Smooth muscle cell (in vitro differentiated cells): ENCODE data around the gene UBE2G1. TPM values are rescaled to one million over a fixed set of nuclear protein-coding genes. Genes with fewer than 3 reads are reported as not detected.

Experiments
- DNase-seq: peaks from one replicate; lab custom pipeline; 2025; ENCODE audit not compliant: unreplicated experiment; lab: John Stamatoyannopoulos, UW
- H2AFZ ChIP-seq: fragments of 200-600 bp; sonication (generic); 2 replicates; pipeline ENCODE4 v1.6.0; 2016; ENCODE audit warnings: antibody characterized with exemption, low read depth, mild to moderate bottlenecking
- H3F3A ChIP-seq: fragments of 200-600 bp; sonication (generic); 2 replicates; pipeline ENCODE4 v1.6.0; 2017; ENCODE audit warnings: antibody characterized with exemption, low read depth
- H3K27ac ChIP-seq: fragments of 200-600 bp; sonication (generic); 2 replicates; pipeline ENCODE4 v1.5.1; 2016; ENCODE audit warnings: low read depth, mild to moderate bottlenecking
- H3K27me3 ChIP-seq: fragments of 200-600 bp; sonication (generic); 2 replicates; pipeline ENCODE4 v1.6.1; 2016; ENCODE audit warnings: low read depth, mild to moderate bottlenecking
- H3K36me3 ChIP-seq: fragments of 200-600 bp; sonication (generic); 2 replicates; pipeline ENCODE4 v1.5.1; 2016; ENCODE audit warnings: low read depth
- H3K4me1 ChIP-seq: fragments of 200-600 bp; sonication (generic); 2 replicates; pipeline ENCODE4 v1.5.1; 2016; ENCODE audit warnings: low read depth
- H3K4me2 ChIP-seq: fragments of 200-600 bp; sonication (generic); 2 replicates; pipeline ENCODE4 v1.6.0; 2016; ENCODE audit warnings: mild to moderate bottlenecking
- H3K4me3 ChIP-seq: fragments of 200-600 bp; sonication (generic); 2 replicates; pipeline ENCODE4 v1.5.1; 2016; ENCODE audit warnings: mild to moderate bottlenecking
- H3K79me2 ChIP-seq: fragments of 200-600 bp; sonication (generic); 2 replicates; pipeline ENCODE4 v1.6.0; 2016; ENCODE audit warnings: low read depth, mild to moderate bottlenecking
- H3K9ac ChIP-seq: fragments of 200-600 bp; sonication (generic); 2 replicates; pipeline ENCODE4 v1.6.0; 2016; ENCODE audit warnings: low read depth
- H3K9me3 ChIP-seq: fragments of 200-600 bp; sonication (generic); replicated peaks from 2 replicates; pipeline ENCODE4 v1.5.1; 2016; ENCODE audit warnings: low read depth
- H4K20me1 ChIP-seq: fragments of 200-600 bp; sonication (generic); 2 replicates; pipeline ENCODE4 v1.6.0; 2016; ENCODE audit warnings: low read depth
- WGBS: methylation state at CpG from one replicate; pipeline ENCODE4 v1.1.7; 2016; ENCODE audit warnings: low lambda C conversion rate; 5-methylcytosine and 5-hydroxymethylcytosine counted together
- polyA plus RNA-seq: library from polyadenylated mRNA; unstranded; fragments of >200 nt; fragmentation: Nextera tagmentation; extraction: Ambion mirVana; gene quantifications from 2 replicates; pipeline ENCODE4 v1.2.1, GENCODE V29; 2016
- total RNA-seq: library from RNA; depleted of rRNA; stranded (reverse); fragments of >200 nt; gene quantifications from 2 replicates; pipeline ENCODE4 v1.2.3, GENCODE V29; 2014
- TF ChIP-seq, protein P1 (sequence below): fragments of 200-600 bp; sonication (generic); IDR thresholded peaks from 2 replicates; pipeline ENCODE4 v1.5.1; 2017; ENCODE audit warnings: borderline replicate concordance, mild to moderate bottlenecking, antibody characterized with exemption; ENCODE audit not compliant: insufficient read depth, poor library complexity, severe bottlenecking

UBE2G1 gene
- total and polyA plus RNA-seq, 2 experiments from 2014 or later = 39.9 to 63.7 TPM

DNA sequence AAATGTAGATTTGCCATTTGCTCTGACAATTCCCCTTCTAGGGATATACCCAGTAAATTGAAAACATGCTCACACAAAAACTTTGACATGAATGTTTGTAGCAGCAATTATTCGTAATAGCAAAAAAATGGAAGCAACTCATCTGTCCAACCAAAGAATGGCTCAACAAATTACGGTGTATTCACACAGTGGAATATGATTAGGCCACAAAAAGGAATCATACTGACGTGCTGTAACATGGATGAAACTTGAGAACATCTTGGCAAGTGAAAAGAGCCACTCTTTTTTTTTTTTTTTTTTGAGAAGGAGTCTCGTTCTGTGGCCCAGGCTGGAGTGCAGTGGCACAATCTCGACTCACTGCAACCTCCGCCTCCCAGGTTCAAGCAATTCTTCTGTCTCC, 43.2 kb upstream of the UBE2G1 start:
- no peaks in the 10 kb centered on the region for H3K36me3 ChIP-seq
- H4K20me1 ChIP-seq = no peaks in the 10 kb centered on the region
- no peak overlapping the region for H2AFZ ChIP-seq
- H3K9ac ChIP-seq = no peak overlapping the region
- H3K4me2 ChIP-seq = no peak overlapping the region
- H3F3A ChIP-seq = no peaks in the 10 kb centered on the region
- H3K79me2 ChIP-seq = no peaks in the 10 kb centered on the region
- H3K27me3 ChIP-seq = no peaks in the 10 kb centered on the region
- 86% methylated on average over 6 of the region's 6 CpGs for WGBS
- no peaks in the 10 kb centered on the region for H3K4me1 ChIP-seq
- no peaks in the 10 kb centered on the region for H3K9me3 ChIP-seq
- no peak overlapping the region for H3K4me3 ChIP-seq
- DNase-seq = no peak
- no peak overlapping the region for H3K27ac ChIP-seq
- TF ChIP-seq, protein P1, sequence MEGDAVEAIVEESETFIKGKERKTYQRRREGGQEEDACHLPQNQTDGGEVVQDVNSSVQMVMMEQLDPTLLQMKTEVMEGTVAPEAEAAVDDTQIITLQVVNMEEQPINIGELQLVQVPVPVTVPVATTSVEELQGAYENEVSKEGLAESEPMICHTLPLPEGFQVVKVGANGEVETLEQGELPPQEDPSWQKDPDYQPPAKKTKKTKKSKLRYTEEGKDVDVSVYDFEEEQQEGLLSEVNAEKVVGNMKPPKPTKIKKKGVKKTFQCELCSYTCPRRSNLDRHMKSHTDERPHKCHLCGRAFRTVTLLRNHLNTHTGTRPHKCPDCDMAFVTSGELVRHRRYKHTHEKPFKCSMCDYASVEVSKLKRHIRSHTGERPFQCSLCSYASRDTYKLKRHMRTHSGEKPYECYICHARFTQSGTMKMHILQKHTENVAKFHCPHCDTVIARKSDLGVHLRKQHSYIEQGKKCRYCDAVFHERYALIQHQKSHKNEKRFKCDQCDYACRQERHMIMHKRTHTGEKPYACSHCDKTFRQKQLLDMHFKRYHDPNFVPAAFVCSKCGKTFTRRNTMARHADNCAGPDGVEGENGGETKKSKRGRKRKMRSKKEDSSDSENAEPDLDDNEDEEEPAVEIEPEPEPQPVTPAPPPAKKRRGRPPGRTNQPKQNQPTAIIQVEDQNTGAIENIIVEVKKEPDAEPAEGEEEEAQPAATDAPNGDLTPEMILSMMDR = no peak

- H3K4me2 ChIP-seq = no peak overlapping the region
- no peaks in the 10 kb centered on the region for H3K79me2 ChIP-seq
- H4K20me1 ChIP-seq = no peaks in the 10 kb centered on the region
- DNase-seq = no peak
- peak overlapping the region; percentile 42 for H3K27ac ChIP-seq
- 78% methylated on average over 8 of the region's 8 CpGs for WGBS
- H3K36me3 ChIP-seq = no peaks in the 10 kb centered on the region
- TF ChIP-seq, protein P1 = no peak
- no peaks in the 10 kb centered on the region for H3K4me1 ChIP-seq
- no peaks in the 10 kb centered on the region for H3K9me3 ChIP-seq
- no peaks in the 10 kb centered on the region for H3K27me3 ChIP-seq
- H3F3A ChIP-seq = no peaks in the 10 kb centered on the region
- H2AFZ ChIP-seq = no peak overlapping the region
- no peak overlapping the region for H3K4me3 ChIP-seq
- H3K9ac ChIP-seq = no peak overlapping the region
Measured at GRCh38 chr17:4407851-4408250, 41.4 kb upstream of the UBE2G1 start.

- Histone ChIP-seq H3K27ac (no peak overlapping the region), H3K9ac (no peak overlapping the region), H3K4me2 (no peak overlapping the region), H3F3A (no peaks in the 10 kb centered on the region), H3K9me3 (no peaks in the 10 kb centered on the region), H3K79me2 (no peaks in the 10 kb centered on the region), H3K27me3 (no peaks in the 10 kb centered on the region), H2AFZ (no peak overlapping the region), H4K20me1 (no peaks in the 10 kb centered on the region), H3K4me3 (no peak overlapping the region), H3K4me1 (no peaks in the 10 kb centered on the region), H3K36me3 (no peaks in the 10 kb centered on the region)
- no peak for DNase-seq
- TF ChIP-seq, protein P1 = no peak
- 35% methylated on average over 7 of the region's 7 CpGs for WGBS
Measured at GRCh38 chr17:4407216-4407615, 40.7 kb upstream of the UBE2G1 start.

DNA sequence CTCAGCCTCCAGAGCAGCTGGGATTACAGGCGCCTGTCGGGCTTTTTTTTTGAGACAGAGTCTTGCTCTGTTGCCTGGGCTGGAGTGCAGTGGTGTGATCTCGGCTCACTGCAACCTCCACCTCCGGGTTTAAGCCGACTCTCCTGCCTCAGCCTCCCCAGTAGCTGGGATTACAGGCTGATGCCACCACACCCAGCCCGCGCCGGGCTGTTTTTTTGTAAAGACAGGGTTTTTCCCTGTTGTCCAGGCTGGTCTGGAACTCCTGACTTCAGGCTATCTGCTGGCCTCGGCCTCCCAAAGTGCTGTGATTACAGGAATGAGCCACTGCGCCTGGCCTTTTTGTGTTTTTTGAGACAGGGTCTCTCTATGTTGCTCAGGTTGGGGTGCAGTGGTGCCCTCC, 39.9 kb upstream of the UBE2G1 start:
- Histone ChIP-seq H3K27ac (no peak overlapping the region), H3F3A (no peaks in the 10 kb centered on the region), H4K20me1 (no peaks in the 10 kb centered on the region), H3K9ac (no peak overlapping the region), H3K4me2 (no peak overlapping the region), H3K4me3 (no peak overlapping the region), H3K27me3 (no peaks in the 10 kb centered on the region), H3K79me2 (no peaks in the 10 kb centered on the region), H2AFZ (no peak overlapping the region), H3K9me3 (no peaks in the 10 kb centered on the region), H3K4me1 (no peaks in the 10 kb centered on the region), H3K36me3 (no peaks in the 10 kb centered on the region)
- WGBS = 94% methylated on average over 10 of the region's 10 CpGs
- TF ChIP-seq, protein P1 = no peak
- no peak for DNase-seq
